ENCODE data around the gene GRIPAP1. TPM values are rescaled to one million over a fixed set of nuclear protein-coding genes. Genes with fewer than 3 reads are reported as not detected.

The GRIPAP1 gene
- total RNA-seq = 28.8 to 37.5 TPM (median 32.7 TPM) in 3 replicates
- long read RNA-seq, transcript GRIPAP1-201 (26 exons, 3,031 nt) = major isoform, 39 of 71 reads
- long read RNA-seq, partial matches to known transcripts = 8 of 71 reads
- long read RNA-seq, other reads (novel, unspliced or antisense) = 21 of 71 reads

DNA sequence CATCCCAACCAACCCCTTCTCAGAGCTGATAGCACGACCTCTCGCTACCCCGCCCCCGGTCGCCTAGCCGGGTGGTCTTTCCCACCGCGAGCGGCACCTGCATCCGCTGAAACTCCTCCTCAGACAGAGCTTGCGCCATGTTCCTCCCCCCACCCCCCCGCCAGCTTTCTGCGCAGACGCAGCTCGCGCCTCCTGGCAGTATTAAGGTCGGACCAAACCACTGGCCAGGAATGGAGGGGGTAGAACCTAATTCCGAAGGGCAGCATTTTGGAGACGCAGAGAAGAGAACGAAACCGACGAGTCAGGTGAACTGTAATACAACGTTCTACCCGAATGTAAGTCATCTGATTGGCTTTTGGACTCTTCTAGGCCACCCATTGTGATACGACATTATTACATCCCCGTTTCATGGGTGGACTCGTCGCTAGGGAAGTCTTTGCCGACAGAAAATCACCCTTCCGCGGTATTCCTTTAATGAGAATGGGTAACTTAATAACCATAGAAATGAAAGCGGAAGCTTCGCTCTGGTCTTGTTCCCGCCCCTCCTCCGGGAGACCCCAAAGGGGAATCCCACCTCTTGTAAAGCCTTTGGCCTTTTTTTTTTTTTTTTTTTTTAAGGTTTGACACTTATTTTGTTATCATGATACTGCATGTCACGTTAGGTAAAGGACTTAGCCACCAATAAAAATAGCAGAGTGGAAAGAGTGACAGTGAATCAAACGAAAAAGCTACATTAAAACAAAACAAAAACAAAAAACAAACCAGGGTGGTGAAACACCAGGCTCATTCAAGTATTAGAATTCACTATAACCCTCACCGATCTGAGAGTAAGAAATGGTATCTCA lies at the start of gene GRIPAP1:
TSS of gene GRIPAP1 (minus strand) at position 174 of the 845 bp plus-strand sequence. CDS start at position 139, 35 bp downstream.
- Mint-ChIP-seq H3K27me3 (ENCODE audit: low read depth) (no peaks in the 10 kb centered on the region), H3K4me1 (ENCODE audit: low read depth) (peaks cover 14% of the 10 kb centered on the region), H3K36me3 (ENCODE audit: low read depth) (peaks cover 14% of the 10 kb centered on the region), H3K27ac (ENCODE audit: unreplicated experiment) (peak within 1 kb of the TSS; percentile 90), H3K9me3 (ENCODE audit: low read depth) (peaks cover 5% of the 10 kb centered on the region), H3K4me3 (ENCODE audit: unreplicated experiment) (peak within 1 kb of the TSS; percentile 99)
- peak; percentile 48 for DNase-seq (ENCODE audit: low spot score)
- TF ChIP-seq CTCF (IDR thresholded peaks at IDR 0.05) = no peak

GRCh38 chrX:49043987-49044281 lies 41.9 kb upstream of the GRIPAP1 start:
- peak; percentile 26 for TF ChIP-seq CTCF (IDR thresholded peaks at IDR 0.05)
- DNase-seq (ENCODE audit: low spot score) = no peak
- Mint-ChIP-seq H3K27me3 (ENCODE audit: low read depth) (no peaks in the 10 kb centered on the region), H3K9me3 (ENCODE audit: low read depth) (peaks cover 5% of the 10 kb centered on the region), H3K27ac (ENCODE audit: unreplicated experiment) (peak overlapping the region; percentile 92), H3K4me1 (ENCODE audit: low read depth) (peaks cover 30% of the 10 kb centered on the region), H3K4me3 (ENCODE audit: unreplicated experiment) (peak overlapping the region; percentile 54), H3K36me3 (ENCODE audit: low read depth) (peaks cover 5% of the 10 kb centered on the region)

- Mint-ChIP-seq H3K9me3 (ENCODE audit: low read depth) (peaks cover 5% of the 10 kb centered on the region), H3K4me1 (ENCODE audit: low read depth) (peaks cover 30% of the 10 kb centered on the region), H3K36me3 (ENCODE audit: low read depth) (peaks cover 7% of the 10 kb centered on the region), H3K27me3 (ENCODE audit: low read depth) (no peaks in the 10 kb centered on the region), H3K4me3 (ENCODE audit: unreplicated experiment) (peak within 1 kb of the TSS; percentile 90), H3K27ac (ENCODE audit: unreplicated experiment) (peak within 1 kb of the TSS; percentile 96)
- DNase-seq (ENCODE audit: low spot score) = peak; percentile 98
- TF ChIP-seq CTCF (IDR thresholded peaks at IDR 0.05) = peak; percentile 79
Observed at GRCh38 chrX:49043220-49043986, 41.3 kb upstream of the GRIPAP1 start, which contains the start of gene TFE3. Gene TFE3, minus strand, starts transcription at chrX:49043357. Its CDS starts 131 bp downstream, at chrX:49043226.

GRCh38 chrX:49042581-49043219 lies 40.6 kb upstream of the GRIPAP1 start:
- DNase-seq (ENCODE audit: low spot score) = peak; percentile 92
- Mint-ChIP-seq H3K27me3 (ENCODE audit: low read depth) (no peaks in the 10 kb centered on the region), H3K9me3 (ENCODE audit: low read depth) (peaks cover 5% of the 10 kb centered on the region), H3K36me3 (ENCODE audit: low read depth) (peaks cover 10% of the 10 kb centered on the region), H3K27ac (ENCODE audit: unreplicated experiment) (peak overlapping the region; percentile 96), H3K4me1 (ENCODE audit: low read depth) (peaks cover 30% of the 10 kb centered on the region), H3K4me3 (ENCODE audit: unreplicated experiment) (peak overlapping the region; percentile 90)
- TF ChIP-seq CTCF (IDR thresholded peaks at IDR 0.05) = no peak
